CD4-positive, alpha-beta T cell treated with Interferon alpha-2 for 1 hour (primary cell): ENCODE results near the gene PROM2.
"Not testable (repeated sequence)": the region's sequence is repeated elsewhere in the genome, so short reads cannot be mapped to it uniquely, and the experiment has no call there.

Experiments used
- DNase-seq, 2 donors: peaks; one replicate each; pipeline ENCODE4 v3.0.0-alpha.2; 2020 to 2022

Gene PROM2

DNA sequence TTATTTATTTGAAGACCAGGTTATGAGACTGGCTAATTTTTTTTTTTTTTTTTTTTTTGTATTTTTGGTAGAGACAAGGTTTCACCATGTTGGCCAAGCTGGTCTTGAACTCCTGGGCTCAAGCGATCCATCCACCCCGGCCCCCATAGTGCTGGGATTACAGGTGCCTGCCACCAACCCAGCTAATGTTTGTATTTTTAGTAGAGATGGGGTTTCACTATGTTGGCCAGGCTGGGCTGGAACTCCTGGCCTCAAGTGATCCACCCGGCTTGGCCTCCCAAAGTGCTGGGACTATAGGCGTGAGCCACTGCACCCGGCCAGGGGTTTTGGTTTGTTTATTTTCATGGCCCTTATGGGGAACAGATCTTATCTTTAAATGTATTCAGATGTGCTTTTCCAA is 4.5 kb upstream of the PROM2 start:
- DNase-seq: not testable (repeated sequence)

DNA sequence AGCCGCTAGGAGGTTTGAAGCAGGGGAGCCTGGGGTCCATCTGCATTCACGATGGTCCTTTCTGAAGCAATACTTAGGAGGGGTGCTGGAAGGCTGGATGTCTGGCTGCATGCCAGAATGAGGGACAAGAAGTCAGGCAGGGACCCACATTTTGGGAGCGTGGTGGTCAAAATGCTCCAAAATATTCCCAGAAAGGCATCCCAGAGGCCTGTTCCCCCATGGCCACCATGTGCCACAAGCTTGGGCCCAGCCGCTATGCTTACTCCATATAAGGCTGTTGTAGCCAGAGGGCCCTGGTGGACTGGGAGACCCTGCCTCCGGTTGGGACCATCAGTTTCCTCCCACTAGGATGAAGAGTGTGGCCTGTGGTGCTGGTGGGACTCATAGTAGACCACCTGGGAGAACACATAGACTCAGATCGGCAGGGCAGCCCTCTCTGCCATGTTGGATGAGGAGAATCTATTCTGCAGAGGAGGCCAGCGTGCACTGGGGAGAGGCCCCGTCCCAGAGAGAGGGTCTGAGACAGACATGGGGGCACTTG is 3.6 kb upstream of the PROM2 start:
- DNase-seq: no peak

DNA sequence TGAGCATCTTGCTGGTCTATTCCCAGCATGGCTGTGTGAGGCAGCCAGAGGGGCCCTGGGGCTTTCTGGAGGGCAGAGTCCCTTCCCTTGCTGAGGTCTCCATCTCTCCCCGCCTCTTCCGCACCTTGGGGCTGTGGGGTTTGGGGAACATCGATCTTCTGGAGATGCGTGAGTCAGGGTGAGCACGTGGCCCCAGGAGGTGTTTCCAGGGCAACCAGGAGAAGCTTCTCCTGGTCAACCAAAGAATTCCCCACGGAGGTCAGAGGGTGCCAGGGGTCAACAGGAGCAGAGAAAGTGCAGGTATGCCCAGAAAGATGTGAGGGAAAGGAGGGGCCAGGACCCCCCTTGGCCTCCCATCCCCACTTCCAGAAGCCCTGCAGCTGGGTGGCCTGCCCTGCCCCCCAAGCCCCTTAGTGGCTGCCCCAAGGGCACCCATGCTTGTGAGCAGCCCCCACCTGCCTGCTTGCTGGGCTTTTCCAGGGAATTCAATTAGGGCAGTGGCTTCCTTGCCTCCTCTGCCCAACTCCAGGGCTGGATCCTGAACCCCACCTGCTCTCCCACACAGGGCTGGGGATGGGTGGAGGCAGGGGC is 2.8 kb upstream of the PROM2 start:
- no peak for DNase-seq

DNA sequence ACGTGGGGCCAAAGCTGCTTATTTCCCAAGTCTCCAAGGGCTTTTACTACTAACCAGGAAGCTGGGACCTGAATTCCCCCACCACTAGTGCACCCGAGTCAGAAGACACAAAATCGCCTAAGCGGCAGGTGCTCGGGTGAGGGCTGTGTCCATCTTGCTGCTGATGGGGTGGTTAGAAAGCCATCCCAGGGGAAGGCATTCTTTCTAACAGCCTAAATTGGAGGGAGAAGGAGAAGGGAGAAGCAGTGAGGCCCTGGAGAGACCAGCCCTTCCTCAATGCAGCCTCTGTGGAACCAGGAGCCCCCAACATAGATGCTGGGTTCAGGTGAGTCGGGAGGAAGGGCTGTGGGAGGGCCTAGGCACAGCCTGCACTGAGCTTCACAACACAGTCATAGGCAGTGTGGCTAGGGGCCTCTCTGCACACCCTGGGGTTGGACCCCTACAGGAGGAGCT is 1.9 kb upstream of the PROM2 start:
- no peak for DNase-seq

DNA sequence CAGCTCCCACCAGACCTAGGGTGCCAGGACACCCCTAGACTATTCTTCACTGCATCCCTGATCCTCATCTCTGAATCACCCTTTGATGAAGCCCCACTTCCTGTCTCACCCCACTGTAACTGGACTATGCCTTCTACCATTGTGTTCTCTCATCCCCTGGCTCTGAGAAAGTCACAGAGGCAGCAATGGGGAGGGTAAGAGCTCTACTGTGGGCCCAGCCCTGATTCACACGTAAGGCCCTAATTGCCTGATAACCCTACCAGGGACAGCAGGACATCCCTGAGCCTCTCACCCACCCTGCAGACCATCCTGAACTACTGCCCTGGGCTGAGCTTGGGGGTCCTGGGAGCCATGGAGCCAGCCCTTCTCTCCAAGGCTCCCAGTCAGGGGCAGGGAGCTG is 1.5 kb upstream of the PROM2 start:
- no peak for DNase-seq

DNA sequence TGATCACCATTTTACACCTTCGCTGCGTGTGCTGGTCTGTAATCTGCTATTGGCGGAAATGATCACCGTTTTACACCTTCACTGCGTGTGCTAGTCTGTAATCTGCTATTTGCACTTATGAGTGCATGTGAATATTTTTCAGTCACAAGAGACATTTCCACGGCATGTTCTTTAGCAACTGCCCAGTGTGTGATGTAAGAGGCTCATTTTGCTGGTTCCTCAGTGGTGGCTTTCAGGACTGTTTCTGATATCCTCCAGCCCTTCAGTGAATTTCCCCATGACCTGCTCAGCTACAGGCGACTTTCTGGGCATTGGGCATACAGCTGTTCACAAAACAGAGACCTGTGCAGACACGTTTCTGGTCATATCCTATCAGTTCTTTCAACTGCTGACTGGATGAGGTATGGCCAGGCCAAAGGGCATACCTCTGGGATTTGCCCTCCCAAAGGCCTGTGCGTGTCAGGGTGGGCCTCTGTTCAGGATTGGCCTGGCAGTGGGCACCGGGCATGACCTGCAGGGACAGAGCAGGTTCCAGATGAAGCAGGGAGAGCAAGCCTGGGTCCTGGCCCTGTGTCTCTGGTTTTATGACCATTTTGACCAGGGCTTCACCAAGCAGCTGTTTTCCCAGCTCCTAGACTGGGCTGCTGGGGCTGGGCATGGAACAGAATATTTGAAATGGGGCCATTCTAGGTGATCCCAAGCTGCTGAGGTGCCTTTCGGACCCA is 521 bp upstream of the PROM2 start:
- no peak for DNase-seq

DNA sequence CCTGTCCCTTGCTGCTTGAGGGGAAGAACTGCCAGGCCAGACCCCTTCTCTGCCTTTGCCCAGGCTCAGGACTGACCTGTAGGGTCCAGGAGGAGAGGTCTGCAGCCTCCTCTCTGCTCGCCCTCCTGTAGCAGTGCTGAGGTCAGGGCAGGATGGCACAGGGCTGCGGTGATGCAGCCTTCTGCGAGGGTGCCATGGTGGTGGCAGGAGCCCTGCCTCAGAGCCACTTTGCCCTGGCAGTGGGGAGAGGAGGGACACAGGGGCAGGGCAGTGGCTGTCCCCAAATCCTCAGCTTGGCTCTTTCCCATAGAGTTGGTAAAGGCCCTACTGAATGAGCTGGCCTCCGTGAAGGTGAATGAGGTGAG is 884 bp downstream of the PROM2 start:
- no peak for DNase-seq

DNA sequence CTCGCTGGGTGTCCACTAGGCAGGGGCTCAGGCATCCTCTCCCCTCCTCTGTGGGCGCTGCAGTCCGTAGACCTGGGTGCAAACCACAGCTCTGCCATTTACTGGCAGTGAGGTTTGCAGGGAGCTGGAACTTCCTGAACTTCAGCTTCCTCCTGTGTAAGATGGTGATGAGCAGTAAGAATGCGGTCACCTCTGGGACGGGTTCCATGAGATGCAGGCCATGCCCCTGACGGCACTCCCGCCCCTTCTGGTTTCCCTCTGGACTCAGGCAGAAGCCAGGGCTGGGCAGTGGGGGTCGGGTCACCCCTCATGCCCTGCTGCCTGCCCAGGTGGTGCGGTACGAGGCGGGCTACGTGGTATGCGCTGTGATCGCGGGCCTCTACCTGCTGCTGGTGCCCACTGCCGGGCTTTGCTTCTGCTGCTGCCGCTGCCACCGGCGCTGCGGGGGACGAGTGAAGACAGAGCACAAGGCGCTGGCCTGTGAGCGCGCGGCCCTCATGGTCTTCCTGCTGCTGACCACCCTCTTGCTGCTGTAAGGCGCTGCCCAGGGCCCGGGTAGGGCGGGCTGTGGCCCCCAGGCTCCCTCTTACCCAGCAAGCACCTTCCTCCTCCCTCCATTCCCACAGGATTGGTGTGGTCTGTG is 1.5 kb downstream of the PROM2 start:
- no peak for DNase-seq

DNA sequence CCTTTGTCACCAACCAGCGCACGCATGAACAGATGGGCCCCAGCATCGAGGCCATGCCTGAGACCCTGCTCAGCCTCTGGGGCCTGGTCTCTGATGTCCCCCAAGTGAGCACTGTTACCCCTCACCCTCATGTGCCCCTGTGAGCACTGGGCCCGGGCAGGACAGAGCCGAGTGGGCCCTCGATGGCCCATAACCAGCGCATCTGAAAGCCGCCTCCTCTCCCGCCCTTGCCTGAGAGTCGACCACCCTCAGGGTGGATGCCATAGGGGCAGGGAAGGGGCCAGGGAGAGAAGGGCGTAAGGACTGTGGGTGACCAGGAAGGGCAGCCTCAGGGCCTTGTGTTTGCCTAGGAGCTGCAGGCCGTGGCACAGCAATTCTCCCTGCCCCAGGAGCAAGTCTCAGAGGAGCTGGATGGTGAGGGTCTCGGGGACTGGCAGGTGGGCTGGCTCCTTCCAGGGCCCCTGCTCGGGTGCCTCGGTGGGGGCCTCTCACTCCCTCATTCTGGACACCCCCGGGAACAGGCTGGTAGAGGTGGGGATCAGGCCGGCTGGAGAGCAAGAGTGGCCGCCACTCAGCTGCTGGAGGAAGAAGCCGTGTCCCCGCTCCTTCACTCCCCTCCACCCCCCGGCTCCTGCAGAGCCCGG is 2.1 kb downstream of the PROM2 start:
- no peak for DNase-seq

DNA sequence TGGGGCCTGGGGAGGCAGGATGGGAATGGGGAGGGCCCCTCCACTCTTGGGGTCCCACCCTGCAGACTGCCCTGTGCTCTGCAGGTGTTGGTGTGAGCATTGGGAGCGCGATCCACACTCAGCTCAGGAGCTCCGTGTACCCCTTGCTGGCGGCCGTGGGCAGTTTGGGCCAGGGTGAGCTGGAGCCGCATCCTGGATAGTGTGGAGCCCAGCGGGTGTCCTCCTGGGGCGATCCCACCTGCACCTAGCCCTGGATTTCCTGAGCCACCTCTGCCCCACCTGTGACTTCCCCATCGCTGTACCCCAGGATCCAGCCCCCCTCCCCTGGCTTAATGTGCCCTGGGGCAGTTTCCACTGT is 2.6 kb downstream of the PROM2 start:
- DNase-seq: no peak

DNA sequence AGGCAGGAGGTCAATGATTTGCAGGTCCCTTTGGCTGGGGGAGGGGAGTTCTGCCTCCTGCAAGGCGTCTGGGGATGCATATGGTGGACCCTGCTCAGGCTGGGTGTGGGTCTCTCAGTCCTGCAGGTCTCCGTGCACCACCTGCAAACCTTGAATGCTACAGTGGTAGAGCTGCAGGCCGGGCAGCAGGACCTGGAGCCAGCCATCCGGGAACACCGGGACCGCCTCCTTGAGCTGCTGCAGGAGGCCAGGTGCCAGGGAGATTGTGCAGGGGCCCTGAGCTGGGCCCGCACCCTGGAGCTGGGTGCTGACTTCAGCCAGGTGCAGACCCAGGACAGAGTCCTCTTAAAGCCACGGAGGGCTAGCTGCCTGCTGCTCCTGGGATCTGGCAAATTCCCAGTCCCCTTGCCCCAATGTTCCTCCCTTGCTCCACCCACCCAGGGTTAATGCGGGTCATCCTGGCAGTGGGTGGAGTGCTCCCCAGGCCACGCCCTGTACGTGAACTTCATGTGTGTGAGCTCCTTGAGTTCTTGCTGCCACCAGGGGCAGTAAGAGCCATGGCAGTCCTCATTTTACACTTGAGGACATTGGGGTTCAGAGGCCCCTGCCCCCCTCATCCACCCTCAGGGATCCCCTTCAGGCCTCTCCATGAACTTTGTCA is 3.1 kb downstream of the PROM2 start:
- DNase-seq: no peak

DNA sequence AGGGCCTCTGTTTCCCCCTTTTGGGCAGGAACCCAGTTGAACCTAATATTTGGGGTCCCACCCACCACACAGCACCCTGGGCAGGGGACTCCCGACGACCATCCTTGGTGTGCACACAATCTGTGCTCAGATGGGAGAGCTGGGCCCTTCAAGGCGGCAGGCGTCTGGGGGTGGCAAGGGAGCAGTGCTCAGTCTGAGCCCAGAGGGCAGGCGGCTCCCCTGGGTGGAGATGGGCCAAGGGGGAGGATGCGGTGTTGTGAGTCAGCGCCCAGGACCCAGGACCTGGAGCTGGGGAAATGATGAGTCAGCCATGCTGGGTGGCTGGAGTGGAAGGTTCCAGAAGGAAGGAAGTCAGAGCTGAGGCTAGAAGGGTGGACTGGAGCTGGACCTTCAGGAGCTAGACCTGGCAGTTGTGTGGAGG is 3.8 kb downstream of the PROM2 start:
- no peak for DNase-seq

DNA sequence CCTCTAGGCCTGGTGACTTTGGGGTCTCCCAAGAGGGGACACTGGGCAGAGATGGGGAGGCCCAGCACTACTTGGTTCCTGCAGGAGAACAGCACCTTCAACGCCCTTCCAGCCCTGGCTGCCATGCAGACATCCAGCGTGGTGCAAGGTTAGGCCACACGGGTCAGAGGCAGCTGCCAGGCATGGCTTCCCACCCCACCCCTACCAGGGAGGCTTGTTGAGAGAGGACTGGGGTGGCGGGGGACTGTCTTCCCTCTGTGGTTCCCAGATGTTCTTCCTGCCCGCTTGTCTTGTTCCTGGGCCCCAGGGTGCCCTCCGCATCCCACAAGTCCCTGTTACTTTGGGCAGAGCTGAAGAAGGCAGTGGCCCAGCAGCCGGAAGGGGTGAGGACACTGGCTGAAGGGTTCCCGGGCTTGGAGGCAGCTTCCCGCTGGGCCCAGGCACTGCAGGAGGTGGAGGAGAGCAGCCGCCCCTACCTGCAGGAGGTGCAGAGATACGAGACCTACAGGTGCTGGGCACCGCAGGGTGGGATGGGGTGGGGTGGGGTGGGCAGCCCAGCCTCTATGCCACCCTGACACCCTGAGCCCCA is 4.5 kb downstream of the PROM2 start:
- DNase-seq: no peak

DNA sequence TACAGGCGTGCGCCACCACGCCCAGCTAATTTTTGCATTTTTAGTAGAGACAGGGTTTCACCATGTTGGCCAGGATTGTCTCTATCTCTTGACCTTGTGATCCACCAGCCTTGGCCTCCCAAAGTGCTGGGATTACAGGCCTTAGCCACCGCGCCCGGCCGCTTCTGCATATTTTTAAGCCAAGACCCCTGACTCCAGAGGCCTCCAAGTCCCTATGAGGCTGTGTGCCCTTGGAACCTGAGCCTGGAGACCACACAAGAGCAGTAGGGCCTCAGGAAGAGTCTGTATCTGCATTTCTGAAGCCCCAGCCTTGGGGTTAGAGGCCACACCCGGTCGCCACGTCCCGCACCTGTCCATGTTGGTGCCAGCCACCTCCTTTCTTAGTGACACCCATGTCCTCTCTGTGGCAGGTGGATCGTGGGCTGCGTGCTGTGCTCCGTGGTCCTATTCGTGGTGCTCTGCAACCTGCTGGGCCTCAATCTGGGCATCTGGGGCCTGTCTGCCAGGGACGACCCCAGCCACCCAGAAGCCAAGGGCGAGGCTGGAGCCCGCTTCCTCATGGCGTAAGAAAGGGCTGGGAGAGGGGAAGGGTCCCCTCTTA is 5.3 kb downstream of the PROM2 start:
- no peak for DNase-seq

DNA sequence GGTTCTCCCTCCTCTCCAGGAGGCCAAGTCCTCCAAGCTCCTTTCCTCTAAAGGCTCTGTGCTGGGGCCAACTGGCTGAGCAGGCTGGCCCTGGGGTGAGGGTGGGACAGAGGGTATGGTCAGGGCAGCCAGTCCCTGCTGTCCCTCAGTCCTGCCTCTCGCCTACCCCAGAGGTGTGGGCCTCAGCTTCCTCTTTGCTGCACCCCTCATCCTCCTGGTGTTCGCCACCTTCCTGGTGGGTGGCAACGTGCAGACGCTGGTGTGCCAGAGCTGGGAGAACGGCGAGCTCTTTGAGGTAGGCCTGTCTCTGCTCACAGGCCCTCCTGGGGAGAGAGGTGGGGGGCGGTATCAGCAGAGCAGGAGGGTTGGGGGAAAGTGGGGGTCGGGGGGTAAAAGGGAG is 6.8 kb downstream of the PROM2 start:
- DNase-seq: no peak

DNA sequence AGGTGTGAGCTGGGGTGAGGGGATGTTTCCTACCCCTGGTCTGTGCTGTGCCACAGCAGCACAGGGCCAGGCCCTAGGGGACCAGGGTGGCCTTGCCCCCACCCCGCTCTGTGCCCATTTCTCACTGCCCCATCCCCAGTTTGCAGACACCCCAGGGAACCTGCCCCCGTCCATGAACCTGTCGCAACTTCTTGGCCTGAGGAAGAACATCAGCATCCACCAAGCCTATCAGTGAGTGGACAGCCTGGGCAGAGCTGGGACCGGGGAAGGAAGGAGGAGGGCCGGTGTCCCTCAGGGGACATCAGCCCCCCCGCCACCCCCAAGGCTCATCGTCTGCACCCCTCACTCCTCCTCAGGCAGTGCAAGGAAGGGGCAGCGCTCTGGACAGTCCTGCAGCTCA is 7.5 kb downstream of the PROM2 start:
- DNase-seq: no peak

DNA sequence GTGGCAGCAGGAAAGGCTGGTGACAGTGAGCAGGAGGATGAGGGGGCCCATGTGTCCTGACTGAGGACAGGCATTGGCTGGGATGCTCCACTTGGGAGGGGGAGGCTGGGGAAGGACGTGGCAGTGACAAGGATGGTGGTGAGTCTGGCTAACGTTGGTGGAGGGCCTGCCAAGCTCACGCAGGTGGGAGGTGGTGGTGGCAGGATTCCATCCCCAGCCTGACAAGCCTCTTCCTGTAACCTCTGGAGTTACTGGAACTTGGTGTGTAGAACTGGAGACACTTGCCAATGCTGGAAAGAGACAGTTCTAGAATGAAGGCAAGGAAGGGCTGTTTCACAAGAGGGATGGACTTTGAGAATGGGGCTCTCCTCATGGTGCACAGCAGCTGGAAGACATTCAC is 8.2 kb downstream of the PROM2 start:
- DNase-seq: no peak

DNA sequence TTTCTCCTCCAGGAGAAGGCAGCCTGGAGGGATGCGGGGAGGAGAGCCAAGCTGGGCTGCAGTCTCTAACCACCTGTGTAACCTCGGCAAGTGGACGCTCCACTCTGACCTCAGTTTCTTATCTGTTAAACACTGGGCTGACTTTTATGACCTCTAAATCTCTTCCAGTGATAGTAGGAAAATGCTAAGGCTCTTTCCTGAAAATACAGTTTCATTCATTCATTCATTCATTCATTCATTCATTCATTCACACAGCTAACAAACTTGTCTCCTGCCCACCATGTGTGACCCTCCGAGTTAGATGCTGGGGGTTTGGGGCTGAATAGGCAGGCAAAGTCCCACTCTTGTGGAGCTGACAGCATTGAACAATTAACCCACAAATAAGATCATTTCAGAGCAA is 9.3 kb downstream of the PROM2 start:
- no peak for DNase-seq

DNA sequence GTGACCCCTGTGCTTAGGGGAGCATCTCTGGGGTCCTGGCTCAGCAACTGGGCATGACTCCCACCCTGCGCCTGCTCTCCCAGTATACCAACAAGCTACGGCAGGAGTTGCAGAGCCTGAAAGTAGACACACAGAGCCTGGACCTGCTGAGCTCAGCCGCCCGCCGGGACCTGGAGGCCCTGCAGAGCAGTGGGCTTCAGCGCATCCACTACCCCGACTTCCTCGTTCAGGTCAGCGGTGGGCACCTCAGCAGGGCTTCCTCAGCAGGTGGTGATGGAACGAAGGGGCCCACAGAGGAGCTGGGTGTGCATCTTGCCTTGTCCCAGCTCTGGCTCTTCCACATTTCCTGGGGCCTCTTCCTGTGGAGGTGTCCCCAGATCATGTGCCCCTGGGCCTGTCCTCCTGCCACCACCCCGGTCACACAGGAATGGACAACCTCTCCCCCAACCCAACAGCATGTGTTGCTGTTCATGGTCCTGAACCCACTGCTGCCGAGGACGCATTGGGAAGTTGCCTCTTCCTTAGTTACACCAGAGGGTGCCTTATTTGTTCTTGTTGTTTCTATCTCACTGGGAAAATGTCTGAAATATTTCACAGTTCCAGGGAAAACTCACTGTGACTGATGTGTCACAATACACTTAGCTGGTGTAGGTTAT is 10.8 kb downstream of the PROM2 start:
- no peak for DNase-seq

DNA sequence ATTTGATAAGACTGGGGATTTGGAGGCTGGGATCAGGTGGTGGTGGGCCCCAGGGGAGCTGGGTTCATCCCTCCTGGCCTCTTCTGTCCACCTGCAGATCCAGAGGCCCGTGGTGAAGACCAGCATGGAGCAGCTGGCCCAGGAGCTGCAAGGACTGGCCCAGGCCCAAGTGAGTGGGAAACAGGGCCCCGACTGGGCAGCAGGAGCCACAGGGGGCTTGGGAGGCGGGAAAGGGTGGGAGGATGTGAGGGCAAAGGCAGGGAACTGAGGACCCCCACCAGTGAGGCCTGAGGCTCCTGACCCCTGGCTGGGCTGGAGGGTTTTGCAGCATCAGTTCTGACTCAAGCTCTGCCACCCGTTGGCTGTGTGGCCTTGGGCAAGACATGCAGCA is 11.3 kb downstream of the PROM2 start:
- no peak for DNase-seq

DNA sequence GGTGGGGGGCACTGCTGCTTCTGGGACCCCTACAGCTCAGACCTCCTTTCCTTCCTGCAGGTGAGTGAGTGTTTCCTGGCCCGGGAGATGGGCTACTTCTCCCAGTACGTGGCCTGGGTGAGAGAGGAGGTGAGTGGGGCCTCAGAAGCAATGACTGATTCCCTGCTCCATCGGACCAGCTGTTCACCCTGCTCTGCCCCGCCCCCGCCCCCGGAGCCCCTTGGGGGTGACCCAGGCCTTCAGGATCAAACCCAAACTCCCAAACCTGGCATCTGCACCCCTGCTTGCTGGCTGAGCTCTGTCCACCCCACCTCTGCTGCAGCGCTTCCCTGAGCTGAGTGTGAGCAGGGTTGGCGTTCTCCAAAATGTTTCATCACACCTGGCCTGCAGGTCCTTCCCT is 13.1 kb downstream of the PROM2 start:
- no peak for DNase-seq

DNA sequence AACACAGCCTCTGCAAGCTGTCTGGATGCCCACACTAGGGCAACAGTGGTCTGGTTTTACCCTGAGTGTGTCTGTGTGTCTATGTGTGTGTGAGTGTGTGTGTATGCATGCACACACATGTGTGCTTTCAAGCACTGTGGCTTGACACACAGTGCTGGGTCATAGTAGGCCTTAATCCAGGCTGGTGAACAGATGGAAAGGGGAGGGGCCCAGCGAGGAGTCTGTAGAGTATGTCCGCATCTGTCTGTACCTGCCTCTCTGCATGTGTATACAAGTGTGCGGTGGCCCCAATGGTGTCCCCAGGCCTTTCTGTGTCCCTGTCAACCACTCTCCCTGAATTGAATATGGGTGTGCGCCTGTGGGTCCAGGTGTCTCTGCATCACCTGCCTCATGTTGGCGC is 13.6 kb downstream of the PROM2 start:
- DNase-seq: no peak
